HG03064 (cell line): ENCODE data around the gene CLEC14A.

Source experiments
- ATAC-seq: cut with Tn5 transposase; IDR thresholded peaks from one replicate; pipeline ENCODE4 v1.9.1; 2021; ENCODE audit warnings: low read depth; ENCODE audit not compliant: unreplicated experiment

The CLEC14A gene

DNA sequence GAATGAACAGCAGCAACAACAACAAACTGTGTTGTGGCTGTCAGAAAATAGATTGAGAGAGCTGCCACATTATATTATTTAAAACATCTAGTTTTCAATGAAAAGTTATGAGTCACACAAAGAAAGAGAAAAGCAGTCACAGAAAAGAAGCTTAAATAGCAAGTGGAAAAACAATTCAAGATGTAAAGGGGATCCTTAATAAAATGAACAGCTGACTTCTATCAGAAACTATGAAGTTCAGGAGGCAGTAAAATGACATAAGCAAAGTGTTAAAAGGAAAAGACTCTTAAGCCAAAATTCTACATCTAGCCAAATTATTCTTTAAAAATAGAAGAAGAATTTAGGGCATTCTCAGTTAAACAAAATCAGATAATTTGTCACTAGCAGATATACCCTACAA is 5.6 kb downstream of the CLEC14A start:
- no peak for ATAC-seq

DNA sequence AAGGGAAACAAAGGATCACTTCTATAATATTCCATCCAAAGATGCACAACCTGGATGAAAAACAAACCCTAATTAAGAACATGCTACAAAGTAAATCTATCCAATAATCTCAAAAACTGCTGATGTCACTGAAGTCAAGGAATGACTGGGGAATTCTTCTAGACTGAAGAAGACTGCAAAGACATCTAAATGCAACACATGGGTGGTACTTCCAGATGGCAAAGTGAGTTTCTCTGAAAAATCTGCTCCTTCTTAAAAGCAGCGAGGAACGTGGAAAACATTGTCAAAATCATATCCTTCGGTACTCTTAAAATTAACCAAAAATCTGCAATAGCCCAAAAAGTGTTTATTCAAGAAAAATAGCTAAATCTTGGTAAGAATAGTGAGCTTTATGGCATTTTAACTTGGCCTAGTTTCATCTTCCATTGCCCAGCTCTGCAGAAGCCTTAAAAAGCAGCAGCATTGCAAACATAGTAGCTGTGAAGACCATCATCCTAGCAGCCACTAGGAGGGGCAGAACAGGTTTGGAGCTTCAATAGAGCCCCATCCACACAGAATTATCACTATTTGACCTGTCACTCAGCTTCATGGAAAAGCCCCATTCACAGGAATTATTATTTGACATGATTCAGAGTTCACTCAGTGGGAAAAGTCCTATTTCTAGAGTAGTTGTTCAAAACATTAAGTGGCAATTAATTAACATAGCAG is 7.4 kb downstream of the CLEC14A start:
- ATAC-seq: no peak

DNA sequence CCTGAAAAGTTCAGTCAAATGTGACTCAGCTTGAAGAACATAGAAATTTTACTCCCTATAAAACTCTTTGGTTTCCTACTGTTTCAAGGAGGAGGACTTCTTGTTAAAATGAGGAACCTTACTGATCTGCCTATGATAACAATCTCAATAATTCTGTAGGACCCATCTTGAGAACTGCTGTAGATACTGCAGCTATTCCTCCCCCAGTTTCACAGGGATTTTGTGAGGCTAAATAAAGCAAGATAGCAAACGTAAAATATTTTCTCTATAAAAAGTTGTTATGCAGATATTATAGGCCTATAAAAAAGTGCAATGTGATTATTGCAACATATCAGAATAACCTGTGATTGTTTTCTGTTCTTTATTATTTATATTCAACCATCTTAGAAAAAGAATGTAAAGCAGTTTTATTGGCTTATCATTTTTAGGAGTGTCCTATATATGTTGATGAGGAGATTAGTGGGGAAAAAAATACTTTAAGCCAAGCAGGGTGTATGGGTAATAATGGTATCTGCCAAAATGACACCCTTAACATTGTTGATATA is 12.1 kb downstream of the CLEC14A start:
- ATAC-seq: no peak

DNA sequence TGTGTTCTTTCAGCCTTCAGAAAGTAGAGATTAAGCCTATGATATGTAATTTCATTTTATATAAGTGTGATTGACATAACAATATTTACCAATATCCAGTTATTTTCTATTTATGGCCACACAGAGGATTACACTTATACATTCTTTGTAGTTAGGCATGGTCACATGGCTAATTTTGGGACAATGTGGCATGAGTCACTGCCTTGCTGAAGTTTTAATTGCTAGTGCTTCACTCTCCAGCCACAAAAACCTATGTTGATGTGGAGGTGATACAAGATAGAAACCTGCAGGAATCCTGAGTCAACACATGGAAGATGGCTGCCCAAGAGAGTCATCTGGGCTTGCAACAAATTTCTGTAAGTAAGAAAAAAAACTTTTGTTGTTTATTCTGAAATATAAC is 17.0 kb downstream of the CLEC14A start:
- no peak for ATAC-seq

DNA sequence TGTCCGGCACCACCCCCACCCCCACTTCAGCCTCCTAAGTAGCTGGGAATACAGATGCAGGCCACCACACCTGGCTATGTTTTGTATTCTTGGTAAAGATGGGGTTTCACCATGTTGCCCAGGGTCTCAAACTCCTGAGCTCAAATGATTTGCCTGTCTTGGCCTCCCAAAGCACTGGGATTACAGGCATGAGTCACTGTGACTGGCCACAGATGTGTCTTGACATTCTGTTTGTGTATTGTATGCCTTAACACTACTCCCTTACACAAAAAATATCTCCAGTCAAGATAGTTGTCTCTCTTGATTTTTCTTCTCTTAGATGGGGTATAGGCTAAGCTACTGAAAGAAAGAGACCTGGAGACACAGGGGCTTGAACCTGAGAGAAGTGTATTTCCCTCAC is 17.6 kb downstream of the CLEC14A start:
- ATAC-seq: no peak

DNA sequence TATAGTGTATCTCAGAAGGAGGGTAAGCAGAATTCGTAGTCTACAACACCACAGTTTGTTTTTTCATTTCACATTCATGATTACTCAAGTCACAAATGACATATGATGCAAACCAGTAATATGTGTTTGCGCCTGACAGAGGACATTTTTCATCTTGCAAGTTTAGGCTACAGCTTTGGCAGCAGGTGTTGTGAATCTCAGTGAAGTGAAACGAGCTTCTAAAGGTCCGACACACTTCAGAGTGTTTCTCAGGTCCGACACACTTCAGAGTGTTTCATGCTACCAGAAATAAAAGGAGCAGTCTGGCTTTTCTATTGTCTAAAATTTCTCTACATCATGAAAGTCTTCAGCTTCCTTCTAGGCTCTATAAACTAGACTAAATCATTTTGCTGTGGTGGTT is 22.7 kb downstream of the CLEC14A start:
- ATAC-seq: no peak

DNA sequence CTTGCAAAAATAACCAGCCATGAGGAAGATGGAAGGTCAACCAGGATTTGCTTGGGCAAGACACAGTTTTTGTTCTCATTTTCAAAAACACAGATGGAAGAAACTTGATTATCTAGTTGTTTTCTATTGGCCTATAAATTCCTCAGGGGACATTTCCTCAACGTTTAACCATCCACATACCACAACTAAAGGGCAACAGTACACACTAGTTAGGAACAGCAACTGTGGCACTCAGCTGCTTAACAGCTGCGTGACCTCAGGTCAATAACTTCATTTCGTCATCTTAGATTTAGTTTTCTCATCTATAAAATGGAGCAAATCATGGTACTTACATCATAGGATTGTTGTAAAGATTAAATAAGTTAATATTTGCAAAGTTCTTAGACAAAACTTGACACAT is 29.5 kb downstream of the CLEC14A start:
- ATAC-seq: no peak

DNA sequence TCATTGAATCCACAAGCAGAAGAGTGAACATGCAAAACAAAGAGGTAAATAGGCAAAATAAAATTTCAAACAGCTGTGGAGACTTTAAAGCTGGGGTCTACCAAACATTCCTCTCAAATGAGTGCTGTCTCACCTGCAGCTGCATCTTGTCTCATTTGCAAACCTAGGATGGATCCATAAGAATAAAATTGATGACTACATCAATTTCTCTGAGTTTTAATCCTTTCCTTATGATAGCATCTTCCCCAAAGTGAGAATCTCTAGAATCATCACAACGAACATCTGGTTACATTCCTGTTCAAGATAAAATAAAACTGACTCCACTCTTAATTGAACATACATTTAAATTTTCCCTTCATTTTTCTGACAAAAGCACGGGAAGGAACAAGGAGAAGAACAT is 29.9 kb downstream of the CLEC14A start:
- ATAC-seq: no peak

DNA sequence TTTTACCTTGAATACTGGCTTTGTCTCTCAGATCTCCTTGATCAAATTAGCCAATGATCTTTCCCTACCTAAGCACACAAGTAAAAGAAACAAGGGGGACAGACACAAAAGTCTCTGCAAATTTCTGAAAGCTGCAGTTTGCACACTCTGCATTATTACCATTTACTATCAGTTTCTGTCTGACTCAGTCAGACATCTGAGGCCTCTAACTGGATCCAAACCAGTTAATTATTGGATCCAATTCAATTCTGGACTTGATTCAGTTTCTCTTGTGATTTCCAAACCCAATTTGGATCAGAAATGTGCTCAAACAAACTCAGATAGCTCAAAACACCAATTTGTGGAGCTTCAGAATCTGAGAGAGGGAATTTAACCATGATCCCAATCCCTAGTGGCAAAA is 31.6 kb downstream of the CLEC14A start:
- ATAC-seq: no peak

DNA sequence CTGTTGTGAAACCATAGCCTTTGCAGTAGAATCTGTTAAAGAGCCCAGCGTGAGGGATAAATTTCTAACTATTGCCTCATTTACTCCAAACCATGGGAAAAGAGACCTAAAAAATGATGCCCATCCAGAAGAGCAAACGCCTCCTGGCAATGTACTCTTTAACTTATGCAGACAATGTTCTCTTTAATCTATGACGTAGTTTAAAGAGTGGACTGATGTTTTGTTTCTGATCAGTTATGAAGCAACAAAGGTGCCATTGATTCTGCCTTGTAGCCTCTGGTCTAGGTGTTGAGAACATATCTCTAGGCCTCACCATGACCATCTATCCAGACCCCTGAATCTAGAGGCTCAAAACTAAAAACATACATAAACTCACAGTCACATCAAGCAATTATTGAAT is 34.8 kb downstream of the CLEC14A start:
- no peak for ATAC-seq

DNA sequence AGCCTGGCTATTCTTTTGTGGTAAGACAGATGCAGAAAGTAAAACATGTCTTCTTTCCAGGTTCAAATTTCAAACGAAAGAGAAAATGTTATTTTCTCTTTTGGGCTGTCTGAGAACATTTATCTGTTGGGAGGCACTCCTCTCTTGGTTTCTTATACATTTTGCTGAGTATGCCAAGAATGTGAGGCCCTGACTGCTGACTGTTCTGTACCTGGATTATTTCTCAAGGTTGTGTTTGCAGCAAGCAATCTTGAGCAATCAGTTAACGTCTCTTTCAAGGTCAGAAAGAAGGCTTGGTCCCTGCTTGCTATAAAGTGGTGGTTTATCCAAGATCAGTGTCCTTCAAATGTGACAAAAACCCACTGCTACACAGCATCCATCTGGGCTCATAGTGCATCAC is 38.3 kb downstream of the CLEC14A start:
- no peak for ATAC-seq

DNA sequence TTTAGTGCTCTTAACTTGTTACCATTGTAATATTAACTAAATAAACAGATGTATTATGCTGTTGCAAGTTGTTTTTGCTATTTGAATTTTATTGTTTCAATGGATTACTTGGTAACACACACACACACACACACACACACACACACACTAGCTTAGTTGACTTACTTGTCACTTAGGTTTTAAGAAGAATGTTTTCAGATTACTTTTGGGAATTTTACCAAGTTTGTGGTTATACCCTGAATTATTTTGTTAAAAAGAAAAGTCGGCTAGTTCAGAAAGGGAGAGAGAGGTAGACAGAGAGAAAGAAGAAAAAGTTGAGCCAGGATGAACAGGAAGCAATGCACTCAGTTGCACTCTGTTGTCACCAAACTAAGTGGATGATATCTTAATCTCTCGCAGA is 42.9 kb downstream of the CLEC14A start:
- ATAC-seq: no peak

DNA sequence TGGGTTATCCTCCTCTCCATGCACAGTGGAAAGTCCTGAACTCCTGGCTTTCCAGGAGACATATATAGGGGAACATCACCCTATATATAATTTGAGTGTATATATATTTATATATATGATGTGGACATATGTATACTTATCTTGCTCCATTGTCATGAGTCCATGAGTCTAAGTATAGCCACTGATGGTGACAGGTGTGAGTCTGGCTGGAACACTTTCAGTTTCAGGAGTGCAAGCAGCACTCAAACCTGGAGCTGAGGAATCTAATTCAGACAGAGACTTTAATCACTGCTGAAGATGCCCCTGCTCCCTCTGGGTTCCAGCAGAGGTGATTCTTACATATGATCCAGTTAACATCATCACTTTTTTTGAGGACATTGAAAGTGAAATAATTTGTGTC is 43.8 kb downstream of the CLEC14A start:
- ATAC-seq: no peak

DNA sequence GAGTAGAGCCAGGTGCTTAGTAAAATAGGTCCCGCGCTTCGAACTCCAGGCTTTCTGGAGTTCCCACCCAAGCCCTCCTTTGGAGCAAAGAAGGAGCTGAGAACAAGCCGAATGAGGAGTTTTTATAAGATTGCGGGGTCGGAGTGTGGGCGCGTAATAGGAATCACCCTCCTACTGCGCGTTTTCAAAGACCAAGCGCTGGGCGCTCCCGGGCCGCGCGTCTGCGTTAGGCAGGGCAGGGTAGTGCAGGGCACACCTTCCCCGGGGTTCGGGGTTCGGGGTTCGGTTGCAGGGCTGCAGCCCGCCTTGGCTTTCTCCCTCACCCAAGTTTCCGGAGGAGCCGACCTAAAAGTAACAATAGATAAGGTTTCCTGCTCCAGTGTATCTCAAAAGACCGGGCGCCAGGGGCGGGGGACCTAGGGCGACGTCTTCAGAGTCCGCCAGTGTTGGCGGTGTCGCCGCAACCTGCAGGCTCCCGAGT is 44.6 kb downstream of the CLEC14A start:
- ATAC-seq: no peak

DNA sequence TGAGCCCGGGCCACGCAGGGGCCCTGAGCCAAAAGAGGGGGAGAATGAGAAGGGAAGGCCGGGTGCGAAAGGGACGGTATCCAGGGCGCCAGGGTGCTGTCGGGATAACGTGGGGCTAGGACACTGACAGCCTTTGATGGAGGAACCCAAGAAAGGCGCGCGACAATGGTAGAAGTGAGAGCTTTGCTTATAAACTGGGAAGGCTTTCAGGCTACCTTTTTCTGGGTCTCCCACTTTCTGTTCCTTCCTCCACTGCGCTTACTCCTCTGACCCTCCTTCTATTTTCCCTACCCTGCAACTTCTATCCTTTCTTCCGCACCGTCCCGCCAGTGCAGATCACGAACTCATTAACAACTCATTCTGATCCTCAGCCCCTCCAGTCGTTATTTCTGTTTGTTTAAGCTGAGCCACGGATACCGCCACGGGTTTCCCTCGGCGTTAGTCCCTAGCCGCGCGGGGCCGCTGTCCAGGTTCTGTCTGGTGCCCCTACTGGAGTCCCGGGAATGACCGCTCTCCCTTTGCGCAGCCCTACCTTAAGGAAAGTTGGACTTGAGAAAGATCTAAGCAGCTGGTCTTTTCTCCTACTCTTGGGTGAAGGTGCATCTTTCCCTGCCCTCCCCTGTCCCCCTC is 45.2 kb downstream of the CLEC14A start:
- ATAC-seq: no peak

DNA sequence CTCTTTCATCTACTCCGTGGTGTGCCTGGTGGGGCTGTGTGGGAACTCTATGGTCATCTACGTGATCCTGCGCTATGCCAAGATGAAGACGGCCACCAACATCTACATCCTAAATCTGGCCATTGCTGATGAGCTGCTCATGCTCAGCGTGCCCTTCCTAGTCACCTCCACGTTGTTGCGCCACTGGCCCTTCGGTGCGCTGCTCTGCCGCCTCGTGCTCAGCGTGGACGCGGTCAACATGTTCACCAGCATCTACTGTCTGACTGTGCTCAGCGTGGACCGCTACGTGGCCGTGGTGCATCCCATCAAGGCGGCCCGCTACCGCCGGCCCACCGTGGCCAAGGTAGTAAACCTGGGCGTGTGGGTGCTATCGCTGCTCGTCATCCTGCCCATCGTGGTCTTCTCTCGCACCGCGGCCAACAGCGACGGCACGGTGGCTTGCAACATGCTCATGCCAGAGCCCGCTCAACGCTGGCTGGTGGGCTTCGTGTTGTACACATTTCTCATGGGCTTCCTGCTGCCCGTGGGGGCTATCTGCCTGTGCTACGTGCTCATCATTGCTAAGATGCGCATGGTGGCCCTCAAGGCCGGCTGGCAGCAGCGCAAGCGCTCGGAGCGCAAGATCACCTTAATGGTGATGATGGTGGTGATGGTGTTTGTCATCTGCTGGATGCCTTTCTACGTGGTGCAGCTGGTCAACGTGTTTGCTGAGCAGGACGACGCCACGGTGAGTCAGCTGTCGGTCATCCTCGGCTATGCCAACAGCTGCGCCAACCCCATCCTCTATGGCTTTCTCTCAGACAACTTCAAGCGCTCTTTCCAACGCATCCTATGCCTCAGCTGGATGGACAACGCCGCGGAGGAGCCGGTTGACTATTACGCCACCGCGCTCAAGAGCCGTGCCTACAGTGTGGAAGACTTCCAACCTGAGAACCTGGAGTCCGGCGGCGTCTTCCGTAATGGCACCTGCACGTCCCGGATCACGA is 46.0 kb downstream of the CLEC14A start:
- ATAC-seq: no peak

DNA sequence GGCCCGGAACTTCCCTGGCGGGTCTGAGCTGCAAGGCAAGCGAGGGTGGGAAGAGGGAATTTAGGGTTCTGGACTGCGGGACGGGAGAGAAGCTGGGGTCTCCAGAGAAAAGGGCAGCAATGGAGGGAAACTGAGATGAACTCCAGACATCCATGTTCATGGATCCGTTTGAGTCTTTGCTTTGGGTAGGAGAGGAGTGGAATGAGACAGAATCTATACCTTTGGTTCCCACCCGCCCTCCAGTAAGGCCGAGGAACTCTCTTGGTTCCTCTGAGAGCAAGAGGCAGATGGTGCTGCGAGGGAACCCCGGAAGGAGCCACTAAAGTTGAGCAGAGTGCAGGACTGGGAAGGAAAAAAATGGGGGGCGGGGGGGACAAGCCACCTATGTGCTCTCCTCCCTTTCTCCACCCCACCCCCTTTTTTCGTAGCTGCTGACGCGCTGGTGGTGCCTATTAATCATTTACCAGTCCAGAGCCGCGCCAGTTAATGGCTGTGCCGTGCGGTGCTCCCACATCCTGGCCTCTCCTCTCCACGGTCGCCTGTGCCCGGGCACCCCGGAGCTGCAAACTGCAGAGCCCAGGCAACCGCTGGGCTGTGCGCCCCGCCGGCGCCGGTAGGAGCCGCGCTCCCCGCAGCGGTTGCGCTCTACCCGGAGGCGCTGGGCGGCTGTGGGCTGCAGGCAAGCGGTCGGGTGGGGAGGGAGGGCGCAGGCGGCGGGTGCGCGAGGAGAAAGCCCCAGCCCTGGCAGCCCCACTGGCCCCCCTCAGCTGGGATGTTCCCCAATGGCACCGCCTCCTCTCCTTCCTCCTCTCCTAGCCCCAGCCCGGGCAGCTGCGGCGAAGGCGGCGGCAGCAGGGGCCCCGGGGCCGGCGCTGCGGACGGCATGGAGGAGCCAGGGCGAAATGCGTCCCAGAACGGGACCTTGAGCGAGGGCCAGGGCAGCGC is 47.0 kb downstream of the CLEC14A start:
- ATAC-seq: no peak

DNA sequence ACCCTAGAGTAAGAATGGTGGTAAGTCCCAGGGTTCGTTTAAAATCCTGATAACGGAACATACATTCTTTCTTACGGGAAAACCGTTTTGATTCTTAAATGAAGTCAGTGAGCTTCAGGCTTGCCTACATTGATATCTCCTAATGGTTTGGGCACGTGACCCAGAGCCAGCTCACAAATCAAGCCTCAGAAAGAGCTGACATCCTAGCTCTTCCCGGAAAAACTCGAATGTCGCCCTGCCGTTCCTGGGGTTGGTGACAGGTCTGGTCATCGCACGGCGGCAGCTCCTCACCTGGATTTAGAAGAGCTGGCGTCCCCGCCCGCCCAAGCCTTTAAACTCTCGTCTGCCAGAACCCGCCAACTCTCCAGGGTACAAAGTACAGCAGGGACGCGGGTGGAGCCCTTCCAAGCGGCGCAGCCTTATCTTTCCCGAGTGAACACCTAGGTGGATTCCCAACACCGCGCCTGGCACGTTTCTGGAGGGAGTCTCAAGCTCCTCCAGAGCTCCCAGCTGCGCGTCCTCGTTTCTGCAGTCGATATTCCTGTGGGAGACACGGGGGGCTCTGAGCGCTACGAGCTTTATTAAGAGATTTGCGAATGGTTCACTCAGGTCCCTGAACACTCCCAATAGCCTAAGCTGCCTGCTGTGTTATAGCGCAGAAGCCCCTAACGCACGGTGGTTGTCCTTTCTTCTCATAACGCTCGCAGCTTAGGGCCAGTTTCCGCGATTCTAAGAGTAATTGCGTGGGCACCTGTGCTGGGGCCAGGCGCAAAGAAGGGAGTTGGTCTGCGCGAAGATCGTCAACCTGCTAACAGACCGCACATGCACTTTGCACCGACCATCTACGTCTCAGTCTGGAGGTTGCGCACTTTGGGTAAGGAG is 47.9 kb downstream of the CLEC14A start, which contains the start of gene SSTR1:
Gene SSTR1, plus strand, starts transcription at position 169 of the 882 bp plus-strand sequence. CDS start 1,486 bp downstream, outside the sequence.
- no peak for ATAC-seq

DNA sequence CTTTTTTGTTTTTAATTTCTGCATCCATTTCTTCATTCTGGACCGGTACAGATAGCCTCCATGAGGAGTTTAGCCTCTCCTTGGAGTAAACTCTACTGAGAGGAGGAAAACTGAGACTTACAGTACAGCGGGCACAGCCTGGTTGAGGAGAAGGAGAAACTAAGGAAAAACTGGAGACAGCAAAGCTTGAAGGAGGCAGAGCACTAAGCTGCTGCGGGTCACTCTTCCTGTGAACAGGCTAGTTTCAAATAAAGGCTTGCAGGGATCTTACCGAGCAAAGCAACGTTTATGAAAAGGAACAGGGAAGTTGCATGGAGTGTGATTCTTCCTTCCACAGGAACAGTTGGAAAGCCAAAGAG is 48.5 kb downstream of the CLEC14A start:
- ATAC-seq: no peak
